ENCODE data around the gene PIK3C2B.
"Not testable (repeated sequence)": the region's sequence is repeated elsewhere in the genome, so short reads cannot be mapped to it uniquely, and the experiment has no call there.

The PIK3C2B gene

GRCh38 chr1:204494281-204495077, at the start of gene PIK3C2B:
PIK3C2B (minus strand) TSS chr1:204494805; CDS start chr1:204469802, 25,003 bp downstream.
- peak; percentile 49 for DNase-seq (ENCODE audit: low read depth)

DNA sequence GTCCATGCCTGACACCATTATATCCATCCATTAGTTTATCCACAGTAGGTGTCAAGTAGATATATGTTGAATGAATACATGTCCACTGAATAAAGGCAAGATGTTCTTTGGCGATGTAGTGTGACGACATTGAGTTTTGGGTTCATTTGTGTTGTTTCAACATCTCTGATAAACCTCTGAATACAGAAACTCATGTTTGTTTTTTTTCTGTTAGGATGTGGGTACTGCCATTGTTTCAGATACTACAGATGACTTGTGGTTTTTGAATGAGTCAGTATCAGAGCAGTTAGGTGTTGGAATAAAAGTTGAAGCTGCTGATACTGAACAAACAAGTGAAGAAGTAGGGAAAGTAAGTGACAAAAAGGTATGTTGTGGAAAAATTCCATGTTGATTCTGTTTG, 49.7 kb upstream of the PIK3C2B start:
- no peak for DNase-seq (ENCODE audit: low read depth)

- DNase-seq (ENCODE audit: low read depth): no peak
Measured at GRCh38 chr1:204541626-204542025, 47.0 kb upstream of the PIK3C2B start.

GRCh38 chr1:204532832-204533231, 38.2 kb upstream of the PIK3C2B start:
- no peak for DNase-seq (ENCODE audit: low read depth)

- DNase-seq (ENCODE audit: low read depth): no peak
Measured at GRCh38 chr1:204530932-204531331, 36.3 kb upstream of the PIK3C2B start.

- no peak for DNase-seq (ENCODE audit: low read depth)
Measured at GRCh38 chr1:204529371-204529895, 34.8 kb upstream of the PIK3C2B start.

GRCh38 chr1:204528677-204529076, 34.1 kb upstream of the PIK3C2B start:
- DNase-seq (ENCODE audit: low read depth): no peak

DNA sequence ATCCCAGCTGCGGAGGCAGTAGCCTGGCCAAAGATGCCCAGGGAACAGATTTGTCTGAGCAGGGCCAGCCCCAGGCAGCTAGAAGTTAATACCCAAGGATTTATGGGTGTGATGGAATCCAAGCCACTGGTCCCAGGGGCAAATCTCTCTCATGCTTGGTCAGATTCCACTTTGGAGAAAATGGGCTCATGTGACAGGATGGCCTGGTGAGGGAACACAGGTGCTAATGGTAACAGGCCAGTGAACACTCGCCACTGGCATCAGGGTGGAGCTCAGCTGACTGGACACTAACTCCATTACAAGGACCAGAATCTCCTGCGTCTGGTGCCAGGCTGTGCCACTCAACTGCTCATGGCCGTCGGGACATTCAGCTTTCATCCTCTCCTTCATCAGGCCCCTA, 33.6 kb upstream of the PIK3C2B start:
- DNase-seq (ENCODE audit: low read depth): no peak

GRCh38 chr1:204524986-204525385, 30.4 kb upstream of the PIK3C2B start:
- DNase-seq (ENCODE audit: low read depth): no peak

DNA sequence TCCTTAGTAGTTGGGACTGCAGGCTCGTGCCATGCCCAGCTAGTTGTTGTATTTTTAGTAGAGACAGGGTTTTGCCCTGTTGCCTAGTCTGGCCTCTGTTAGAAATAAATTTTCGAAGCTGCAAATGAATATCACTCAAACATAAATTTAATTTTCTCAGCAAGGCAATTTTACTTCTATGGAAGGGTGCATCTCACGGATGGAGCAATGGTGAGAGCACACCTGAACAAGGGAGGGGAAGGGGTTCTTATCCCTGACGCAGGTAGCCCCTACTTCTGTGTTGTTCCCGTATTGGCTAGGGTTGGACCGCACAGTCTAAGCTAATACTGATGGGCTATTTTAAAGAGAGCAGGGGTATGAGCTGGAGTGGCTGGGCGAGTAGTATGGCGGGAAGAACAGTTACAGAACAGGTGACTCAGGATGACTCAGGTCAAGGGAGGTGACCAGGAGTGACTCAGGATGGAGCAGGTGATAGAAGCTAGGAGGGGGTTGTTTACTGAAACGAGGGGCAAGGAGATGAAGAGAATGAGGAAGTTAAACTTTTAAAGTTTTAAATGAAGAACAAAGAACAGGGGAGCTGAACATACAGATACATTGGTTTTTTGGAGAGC, 29.1 kb upstream of the PIK3C2B start:
- DNase-seq (ENCODE audit: low read depth): no peak

DNA sequence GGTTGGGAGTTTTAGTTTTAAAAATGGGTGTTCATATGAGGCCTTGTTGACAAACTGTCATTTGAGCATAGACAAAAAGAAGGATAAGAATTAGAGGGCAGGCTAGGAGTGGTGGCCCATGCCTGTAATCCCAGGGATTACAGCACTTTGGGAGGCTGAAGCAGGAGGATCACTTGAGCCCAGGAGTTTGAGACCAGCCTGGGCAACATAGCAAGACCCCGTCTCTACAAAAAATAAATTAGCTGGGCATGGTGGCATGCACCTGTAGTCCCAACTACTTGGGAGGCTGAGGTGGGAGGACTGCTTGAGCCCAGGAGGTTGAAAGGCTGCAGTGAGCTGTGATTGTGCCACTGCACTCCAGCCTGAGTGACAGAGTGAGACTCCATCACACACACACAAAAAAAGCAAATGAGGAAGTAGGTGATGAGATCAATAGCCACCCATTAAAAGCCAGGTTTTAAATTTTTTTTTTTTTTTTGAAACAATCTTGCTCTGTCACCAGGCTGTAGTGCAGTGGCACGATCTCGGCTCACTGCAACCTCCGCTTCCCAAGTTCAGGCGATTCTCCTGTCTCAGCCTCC, 27.4 kb upstream of the PIK3C2B start:
- not testable (repeated sequence) for DNase-seq (ENCODE audit: low read depth)

DNA sequence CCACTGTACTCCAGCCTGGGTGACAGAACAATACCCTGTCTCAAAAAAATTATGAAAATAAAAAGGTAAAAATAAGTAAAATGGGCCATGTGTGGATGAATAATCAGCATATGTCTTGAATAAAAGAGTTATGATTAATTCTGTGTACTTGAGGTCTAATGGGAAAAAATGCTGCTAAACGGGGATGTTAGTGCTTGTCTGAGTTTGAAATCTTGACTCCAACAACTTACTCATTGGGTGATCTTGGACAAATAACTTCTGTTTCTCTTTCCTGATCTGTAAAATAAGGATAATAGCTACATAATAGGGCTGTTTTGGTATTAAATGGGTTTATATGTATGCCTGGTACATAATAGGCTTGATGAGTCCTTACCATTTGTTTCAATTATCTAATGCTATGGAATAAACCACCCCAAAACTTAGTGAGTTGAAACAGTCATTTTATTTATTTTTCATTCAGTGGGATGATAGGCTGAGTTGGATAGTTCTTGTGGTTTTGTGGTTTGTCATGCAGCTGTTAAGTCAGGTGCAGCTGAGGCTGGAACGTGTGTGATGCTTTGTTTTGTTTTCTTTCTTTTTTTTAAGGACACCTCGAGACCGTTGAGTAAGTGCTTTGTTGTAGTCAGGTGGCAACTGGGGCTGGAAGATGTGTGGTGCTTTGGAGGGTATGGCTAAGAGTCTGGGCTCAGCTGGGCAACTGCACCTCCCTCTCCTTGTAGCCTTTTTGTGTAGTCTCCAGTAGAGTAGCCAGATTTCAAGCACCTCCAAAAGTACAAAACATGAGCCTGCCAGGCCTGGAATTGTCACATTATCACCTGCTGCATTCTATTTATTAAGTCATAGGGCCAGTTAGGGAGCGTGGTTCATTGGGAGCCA, 26.5 kb upstream of the PIK3C2B start:
- DNase-seq (ENCODE audit: low read depth): peak; percentile 41

DNA sequence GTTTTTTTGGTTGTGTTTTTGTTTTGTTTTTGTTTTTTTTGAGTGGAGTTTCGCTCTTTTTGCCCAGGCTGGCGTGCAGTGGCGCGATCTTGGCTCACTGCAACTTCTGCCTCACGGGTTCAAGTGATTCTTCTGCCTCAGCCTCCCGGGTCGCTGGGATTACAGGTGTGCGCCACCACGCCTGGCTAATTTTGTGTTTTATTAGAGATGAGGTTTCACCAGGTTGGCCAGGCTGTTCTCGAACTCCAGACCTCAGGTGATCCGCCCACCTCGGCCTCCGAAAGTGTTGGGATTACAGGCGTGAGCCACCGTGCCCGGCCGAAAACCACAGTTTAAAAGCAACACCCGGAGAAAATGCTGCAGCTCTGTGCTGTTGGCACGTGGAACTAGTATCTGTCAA, 22.8 kb upstream of the PIK3C2B start:
- DNase-seq (ENCODE audit: low read depth): not testable (repeated sequence)

GRCh38 chr1:204516180-204516879, 21.7 kb upstream of the PIK3C2B start, which contains the start of gene MDM4:
MDM4 (plus strand) TSS chr1:204516406; CDS start chr1:204525519, 9,113 bp downstream.
- DNase-seq (ENCODE audit: low read depth): peak; percentile 93

DNA sequence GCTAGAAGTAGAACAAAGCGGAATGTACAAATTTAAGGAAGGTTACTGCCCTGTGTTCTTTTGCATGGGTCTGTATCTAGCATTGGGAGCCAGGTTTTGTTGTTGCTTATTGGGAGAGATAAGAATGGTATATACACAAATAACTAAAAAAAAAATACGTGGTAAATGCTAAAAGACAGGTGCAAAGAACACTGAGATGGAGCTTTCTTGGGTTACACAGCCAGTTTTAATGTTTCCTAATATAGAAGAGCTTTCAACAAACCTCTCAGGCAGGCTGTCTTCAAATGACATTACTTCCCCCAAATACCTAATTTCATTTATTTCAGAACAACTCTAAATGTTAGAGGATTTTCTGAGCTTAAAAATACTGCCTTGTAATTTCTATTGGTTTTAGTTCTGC, 20.2 kb upstream of the PIK3C2B start:
- DNase-seq (ENCODE audit: low read depth): no peak

- DNase-seq (ENCODE audit: low read depth): peak; percentile 20
Measured at GRCh38 chr1:204513117-204513716, 18.6 kb upstream of the PIK3C2B start.

DNA sequence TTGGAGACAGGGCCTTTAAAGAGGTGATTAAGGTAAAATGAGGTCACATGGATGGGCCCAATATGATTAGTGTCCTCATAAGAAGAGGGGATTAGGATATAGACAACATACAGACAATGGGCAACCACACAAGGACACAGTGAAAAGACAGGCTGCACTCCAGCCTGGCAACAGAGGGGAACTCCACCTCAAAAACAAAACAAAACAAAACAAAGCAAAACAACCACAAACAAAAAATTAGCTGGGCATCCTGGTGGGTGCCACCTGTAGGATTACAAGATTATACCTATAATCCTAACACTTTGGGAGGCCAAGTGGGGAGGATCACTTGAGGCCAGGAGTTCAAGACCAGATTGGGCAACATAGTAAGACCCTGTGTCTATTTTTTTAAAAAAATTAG, 16.8 kb upstream of the PIK3C2B start:
- no peak for DNase-seq (ENCODE audit: low read depth)

- no peak for DNase-seq (ENCODE audit: low read depth)
Measured at GRCh38 chr1:204509186-204509635, 14.6 kb upstream of the PIK3C2B start.

DNA sequence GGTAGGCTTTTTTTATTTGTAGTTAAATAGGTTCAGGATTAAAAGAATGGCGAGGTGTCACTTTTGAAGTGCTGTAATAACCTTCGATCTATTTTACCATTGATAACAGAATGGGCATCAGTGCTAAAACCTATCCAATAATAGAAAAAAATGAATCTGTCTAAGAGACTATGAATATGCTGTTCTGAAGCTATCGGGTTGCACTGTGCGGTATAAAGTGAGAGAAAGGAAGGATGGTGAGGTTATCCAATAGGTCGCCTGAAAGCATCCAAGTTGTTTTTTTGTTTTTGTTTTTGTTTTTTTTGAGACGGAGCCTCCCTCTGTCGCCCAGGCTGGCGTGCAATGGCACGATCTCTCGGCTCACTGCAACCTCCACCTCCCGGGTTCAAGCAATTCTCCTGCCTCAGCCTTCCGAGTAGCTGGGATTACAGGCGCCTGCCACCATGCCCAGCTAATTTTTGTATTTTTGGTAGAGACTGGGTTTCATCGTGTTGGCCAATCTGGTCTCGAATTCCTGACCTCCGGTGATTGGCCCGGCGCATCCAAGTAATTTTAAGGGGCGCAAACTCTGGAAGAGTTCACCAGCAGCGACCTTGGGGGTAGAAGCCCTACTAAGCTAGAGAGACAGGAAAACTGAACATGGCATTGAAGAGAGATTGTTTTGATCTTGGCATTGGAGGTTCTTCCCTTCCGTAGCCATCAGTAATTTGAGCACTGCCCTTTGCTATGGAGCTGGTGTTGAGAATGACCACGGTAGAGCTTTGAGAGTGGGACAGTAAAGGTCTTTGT, 12.9 kb upstream of the PIK3C2B start:
- no peak for DNase-seq (ENCODE audit: low read depth)

DNA sequence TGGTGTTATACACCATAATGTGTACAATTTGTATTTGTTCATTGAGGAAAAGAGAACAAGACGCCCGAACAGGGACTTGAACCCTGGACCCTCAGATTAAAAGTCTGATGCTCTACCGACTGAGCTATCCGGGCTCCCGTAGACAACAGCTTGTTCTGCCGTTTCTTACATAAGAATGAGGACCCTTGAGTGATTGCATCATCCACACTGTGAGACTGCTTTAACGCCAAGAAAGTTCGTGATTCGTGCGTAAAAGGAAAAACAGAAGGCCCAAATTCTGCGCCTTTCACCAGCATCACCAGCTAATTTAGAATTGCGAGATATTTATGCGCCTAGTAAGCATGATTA, 12.3 kb upstream of the PIK3C2B start:
- peak; percentile 83 for DNase-seq (ENCODE audit: low read depth)
